GM19455 (cell line): Measurements from ENCODE around the gene SLC11A1.

Experiments
- ATAC-seq: cut with Tn5 transposase; IDR thresholded peaks from one replicate; pipeline ENCODE4 v1.9.1; 2021; ENCODE audit not compliant: unreplicated experiment

The SLC11A1 gene

GRCh38 chr2:218432676-218433365 lies 50.7 kb downstream of the SLC11A1 start:
- no peak for ATAC-seq

GRCh38 chr2:218434456-218434855 lies 52.4 kb downstream of the SLC11A1 start:
- no peak for ATAC-seq

- ATAC-seq = no peak
Measured at GRCh38 chr2:218435003-218435982, 53.2 kb downstream of the SLC11A1 start.

- ATAC-seq = no peak
Measured at GRCh38 chr2:218436992-218437391, 54.9 kb downstream of the SLC11A1 start.

GRCh38 chr2:218437969-218438368 lies 55.9 kb downstream of the SLC11A1 start:
- ATAC-seq = no peak

GRCh38 chr2:218438596-218438995 lies 56.5 kb downstream of the SLC11A1 start:
- ATAC-seq = no peak

- ATAC-seq = no peak
Measured at GRCh38 chr2:218444692-218445357, 62.8 kb downstream of the SLC11A1 start.

- no peak for ATAC-seq
Measured at GRCh38 chr2:218445602-218446001, 63.5 kb downstream of the SLC11A1 start.
